HG03045 (cell line): ENCODE data around the gene ABCF2.

Experiments used
- ATAC-seq: cut with Tn5 transposase; IDR thresholded peaks from one replicate; pipeline ENCODE4 v1.9.1; 2021; ENCODE audit warnings: mild to moderate bottlenecking, moderate library complexity; ENCODE audit not compliant: unreplicated experiment

Gene ABCF2

GRCh38 chr7:151226875-151227782, at the start of gene ABCF2:
Gene ABCF2 (minus strand): TSS chr7:151227205. CDS start chr7:151226458, 747 bp downstream.
- peak; percentile 100 for ATAC-seq

- ATAC-seq: no peak
Observed at GRCh38 chr7:151275813-151276577, 49.0 kb upstream of the ABCF2 start.

DNA sequence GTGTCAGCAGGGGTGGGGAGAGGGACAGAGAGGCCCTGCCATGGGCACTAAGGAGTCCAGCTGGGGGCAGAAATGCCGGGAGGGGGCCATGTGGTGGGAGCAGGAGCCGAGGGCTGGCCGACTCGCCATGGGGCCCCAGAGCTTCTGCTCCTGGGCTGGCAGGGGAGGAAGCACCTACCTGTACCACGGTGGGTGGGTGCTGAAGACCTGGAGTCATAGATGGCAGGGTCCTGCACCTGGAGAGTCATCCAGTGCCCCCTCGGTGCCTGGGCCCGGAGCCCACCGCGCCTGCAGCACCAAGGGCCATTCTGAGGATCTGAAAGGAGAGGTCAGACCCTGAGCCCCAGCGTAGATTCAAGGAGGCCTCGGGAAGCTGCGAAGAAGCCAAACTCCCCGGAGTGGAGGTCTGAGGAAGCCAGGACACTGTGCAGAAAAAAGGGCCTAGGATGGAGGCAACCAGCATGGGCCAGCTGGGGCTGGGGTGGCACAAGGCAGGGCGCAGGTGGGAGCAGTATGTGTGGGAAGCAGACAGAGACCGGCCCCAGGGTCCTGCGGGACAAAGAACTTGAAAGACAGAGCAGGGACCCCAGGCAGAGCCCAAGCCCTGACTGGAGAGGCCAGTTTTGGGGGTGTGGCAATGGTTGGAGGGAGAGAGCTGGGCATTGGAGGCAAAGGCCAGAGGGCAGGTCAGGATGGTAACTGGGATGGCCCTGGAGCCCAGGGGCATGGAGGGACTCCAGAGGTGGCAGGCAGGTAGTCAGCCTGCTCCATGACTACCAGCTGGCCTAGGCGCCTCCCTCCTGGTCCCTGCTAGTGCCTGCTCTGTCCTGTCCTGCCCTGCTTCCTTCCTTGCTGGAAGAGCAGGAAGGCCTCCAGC, 48.2 kb upstream of the ABCF2 start:
- no peak for ATAC-seq

DNA sequence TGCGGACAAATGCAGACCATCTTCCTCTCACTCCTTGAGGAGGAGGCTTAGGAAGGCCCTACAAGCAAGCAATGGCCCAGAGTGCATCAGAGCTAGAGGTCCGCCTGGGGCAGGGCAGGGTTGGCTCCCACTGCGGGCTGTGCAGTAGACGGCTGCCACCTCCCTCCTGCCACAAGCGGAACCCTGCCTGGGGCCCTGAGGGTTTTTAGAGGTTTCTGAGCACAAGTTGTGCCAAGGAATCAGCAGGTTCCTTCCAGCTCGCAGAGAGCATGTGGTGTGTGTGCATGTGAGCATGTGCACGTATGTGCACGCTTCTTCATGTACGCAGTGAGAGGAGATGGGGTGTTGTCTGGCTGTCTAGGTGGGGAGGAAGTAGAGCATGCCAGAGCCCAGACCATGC, 47.4 kb upstream of the ABCF2 start:
- ATAC-seq: no peak

GRCh38 chr7:151273651-151274390, 46.8 kb upstream of the ABCF2 start:
- ATAC-seq: no peak

GRCh38 chr7:151272877-151273276, 45.9 kb upstream of the ABCF2 start:
- ATAC-seq: no peak

- no peak for ATAC-seq
Observed at GRCh38 chr7:151272405-151272804, 45.4 kb upstream of the ABCF2 start.

DNA sequence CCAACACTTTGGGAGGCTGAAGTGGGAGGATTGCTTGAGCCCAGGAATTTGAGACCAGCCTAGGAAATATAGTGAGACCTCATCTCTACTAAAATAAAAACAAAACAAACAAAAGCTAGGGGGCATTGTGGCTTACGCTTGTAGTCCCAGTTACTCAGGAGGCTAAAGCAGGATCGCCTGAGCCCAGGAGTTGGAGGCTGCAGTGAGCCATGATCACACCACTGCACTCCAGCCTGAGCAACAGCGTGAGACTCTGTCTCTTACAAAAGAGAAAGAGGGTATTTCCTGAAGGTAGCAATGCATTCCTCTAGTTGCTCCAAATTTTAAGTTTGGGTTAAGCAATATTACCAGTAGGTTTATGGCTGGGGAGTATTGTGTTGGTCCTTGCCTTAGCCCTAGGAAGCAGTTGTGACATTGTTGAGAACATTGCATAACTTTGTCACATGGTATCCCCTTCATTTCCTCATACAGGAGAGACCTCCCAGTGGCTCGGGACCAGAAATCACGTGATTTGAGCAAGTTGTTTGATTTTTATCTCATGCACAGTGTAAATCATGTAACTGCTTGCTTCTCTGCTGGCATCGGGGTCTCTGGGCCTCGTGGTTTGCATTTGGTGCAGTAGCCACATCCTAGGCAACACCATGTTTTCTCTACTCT, 44.8 kb upstream of the ABCF2 start:
- ATAC-seq: no peak

GRCh38 chr7:151269511-151269910, 42.5 kb upstream of the ABCF2 start:
- no peak for ATAC-seq

GRCh38 chr7:151265351-151265931, 38.4 kb upstream of the ABCF2 start:
- no peak for ATAC-seq

- no peak for ATAC-seq
Observed at GRCh38 chr7:151264615-151265014, 37.6 kb upstream of the ABCF2 start.

DNA sequence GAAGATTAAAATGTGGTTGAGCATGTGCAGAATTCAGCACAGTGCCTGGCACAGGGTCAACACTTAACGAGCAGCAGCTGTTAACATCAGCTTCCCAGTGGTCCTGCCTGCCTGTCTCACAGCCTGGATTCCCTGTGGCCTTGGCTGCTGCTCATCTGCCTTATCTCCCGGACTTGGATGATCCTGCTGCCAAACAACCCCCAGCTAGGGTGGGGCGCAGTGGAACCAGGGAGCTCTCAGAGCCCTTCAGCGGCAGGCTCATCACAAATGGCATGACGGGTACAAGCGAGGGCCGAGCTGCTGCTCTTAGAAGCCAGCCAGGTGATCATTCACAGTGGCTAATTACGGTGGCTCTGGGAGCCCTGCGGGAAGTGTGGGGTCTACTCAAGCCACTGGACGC, 34.5 kb upstream of the ABCF2 start:
- ATAC-seq: no peak

DNA sequence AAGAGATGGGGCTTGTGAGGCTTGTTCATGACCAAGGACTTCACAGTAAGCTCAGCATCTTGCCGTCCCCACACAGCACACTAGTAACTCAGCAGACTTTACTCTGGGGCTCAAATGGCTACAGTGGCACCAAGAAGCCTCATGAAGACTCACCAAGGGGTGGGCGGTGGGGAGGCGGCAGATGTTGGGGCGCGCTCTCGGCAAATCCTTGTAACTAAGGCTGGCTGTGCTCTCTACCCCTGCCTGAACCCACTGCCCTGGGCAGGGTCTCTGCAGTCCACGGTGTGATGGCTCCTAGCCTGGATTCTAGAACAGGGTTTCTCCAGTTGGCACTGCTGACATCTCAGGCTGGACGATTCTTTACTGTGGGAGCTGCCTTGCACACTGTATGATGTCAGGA, 33.9 kb upstream of the ABCF2 start:
- ATAC-seq: no peak

DNA sequence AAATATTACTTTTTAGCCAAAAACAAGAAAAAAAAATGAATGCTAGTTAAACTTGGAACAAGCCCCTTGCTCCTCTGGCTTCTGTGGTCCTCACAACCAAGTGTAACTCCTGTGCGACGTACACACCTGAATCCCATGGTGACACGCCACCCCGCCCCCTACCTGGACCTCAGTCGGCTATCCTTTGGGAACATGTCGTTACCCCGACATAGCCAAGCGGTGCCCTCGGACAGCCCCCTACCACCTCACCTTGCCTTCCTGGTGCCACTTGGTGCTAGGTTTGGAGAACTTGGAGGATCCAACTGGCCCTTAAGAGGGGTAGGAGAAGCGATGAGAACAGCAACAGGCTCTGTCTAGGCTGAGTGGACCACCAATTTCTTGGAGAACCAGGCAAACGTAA, 33.5 kb upstream of the ABCF2 start:
- ATAC-seq: no peak

DNA sequence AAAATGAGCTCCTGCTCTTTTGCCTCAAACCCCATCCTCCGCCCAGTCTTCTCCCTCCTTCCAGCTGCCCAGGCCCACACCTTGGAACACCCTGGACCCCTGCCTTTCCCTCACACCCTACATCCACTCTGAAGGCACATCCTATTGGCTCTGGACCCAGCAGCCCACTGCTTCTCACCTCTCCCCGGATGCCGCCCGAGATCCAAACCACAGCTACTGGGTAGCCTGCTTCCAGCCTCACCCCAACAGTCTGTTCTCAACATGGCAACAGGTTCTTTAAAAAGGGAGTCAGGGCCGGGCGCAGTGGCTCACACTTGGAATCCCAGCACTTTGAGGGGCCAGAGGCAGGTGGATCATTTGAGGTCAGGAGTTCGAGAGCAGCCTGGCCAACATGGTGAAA, 31.0 kb upstream of the ABCF2 start:
- ATAC-seq: no peak

DNA sequence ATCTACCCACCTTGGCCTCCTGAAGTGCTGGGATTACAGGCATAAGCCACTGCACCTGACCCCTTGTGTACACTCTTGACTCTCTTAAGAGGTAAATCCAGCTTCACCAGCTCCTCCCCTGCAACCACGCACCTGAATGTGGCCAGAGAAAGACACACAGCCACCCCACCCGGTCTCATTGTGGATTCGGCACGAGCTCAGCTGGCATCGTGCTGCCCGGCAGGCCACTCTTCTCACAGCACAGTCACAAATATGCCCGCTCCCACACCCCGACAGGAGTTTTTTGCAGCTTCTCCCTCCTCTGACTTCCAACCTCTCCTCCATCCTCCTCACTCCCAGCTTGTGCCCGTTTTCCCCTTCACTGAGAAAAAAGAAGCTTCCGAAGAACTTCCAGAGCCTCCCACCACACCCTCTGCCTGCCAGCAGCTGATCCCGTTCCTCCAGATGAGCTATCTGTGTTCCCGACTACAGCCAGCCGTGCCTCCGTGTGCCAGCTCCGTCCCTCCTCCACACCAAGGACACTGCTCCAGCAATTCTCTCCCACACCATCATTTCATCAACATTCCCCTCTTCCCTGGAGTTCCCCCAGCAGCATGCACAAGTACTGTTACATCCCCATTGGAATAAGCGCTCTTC, 29.5 kb upstream of the ABCF2 start:
- no peak for ATAC-seq

DNA sequence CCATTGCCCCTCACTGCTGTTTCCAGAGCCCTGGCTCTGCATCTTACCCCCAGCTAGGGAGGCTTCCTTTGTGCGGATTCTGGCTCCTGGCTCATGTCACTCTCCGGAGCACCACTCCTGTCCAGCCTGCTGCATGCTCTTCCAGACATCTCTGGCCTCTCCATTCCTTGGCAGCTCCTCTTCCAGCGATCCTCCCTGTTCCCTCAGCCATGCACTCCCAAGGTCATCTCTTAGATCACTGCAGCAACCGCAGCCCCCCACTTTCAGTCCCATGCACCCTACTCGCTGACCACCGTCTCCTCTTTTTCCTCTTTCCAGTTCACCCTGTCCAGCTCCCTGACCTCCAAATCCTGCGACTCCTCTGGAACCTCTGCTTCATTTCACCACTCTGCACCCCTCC, 28.4 kb upstream of the ABCF2 start:
- no peak for ATAC-seq

DNA sequence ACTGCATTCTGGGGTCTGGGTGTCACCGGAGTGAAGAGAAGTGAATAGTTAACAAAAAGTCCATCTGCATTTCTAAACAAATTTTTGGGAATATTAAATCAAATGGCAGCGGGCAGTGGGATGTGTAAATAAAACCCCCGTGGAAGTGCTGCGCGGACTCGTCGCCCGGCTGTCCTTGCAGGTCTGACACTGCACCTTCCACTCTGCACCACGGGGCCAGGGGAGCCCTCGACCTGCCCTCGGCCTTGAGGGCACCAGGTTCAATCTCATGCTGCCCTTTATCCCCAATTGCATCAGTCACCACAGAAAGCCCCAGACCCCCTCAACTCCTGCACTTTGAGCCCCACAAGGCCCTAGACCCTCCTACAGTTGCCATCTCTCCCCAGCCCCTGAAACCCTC, 27.8 kb upstream of the ABCF2 start:
- no peak for ATAC-seq

DNA sequence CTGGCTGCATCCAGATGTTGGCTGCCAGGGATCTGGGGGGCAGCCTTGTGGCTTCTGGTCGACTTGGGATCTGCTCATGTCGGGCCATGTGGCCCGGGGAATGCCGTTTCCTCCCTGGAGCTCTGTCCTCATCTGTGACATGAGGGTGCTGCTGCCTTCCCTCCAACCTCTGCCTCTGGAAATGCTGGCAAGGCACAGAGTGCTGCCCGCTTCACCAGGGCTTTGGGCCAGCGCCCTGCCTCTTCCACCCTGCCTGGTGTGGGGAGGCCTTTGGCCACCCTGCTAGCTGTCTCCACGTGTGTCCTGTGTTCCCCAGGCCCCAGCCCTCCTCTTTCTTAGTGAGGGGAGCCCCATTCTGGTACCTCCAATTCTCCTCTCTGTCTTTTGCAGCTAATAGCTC, 27.3 kb upstream of the ABCF2 start:
- no peak for ATAC-seq
